KG1 (cell line): ENCODE results near the gene CALHM5.

Experiments
- DNase-seq: peaks from one replicate; lab custom pipeline; 2025; lab: John Stamatoyannopoulos, UW

CALHM5 gene

GRCh38 chr6:116550796-116551195 is 39.4 kb downstream of the CALHM5 start:
- no peak for DNase-seq

DNA sequence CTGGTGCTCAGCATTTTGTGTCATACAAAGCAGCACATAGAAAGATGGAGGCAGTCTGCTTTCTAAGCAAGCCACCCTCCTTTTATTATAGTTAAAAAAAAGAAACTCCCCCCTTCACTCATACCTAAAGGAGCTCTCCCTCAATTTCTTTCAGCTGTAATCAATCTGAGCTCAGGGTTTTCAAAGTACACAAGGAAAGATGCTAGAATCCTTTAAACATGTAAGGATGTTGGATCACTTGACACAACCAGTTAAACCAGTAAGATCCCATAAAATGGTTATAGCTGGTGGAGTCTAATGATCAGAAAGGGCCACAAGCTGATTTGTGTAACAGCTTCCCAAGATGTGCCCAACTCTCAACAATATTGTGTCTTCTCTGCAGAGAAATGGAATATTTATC is 42.0 kb downstream of the CALHM5 start, which contains the start of gene CALHM4:
CALHM4 (plus strand) TSS at position 301 of the 400 bp plus-strand sequence; CDS start at position 344, 43 bp downstream.
- no peak for DNase-seq

- no peak for DNase-seq
These were observed 44.6 kb downstream of the CALHM5 start for GRCh38 chr6:116556065-116556464.

DNA sequence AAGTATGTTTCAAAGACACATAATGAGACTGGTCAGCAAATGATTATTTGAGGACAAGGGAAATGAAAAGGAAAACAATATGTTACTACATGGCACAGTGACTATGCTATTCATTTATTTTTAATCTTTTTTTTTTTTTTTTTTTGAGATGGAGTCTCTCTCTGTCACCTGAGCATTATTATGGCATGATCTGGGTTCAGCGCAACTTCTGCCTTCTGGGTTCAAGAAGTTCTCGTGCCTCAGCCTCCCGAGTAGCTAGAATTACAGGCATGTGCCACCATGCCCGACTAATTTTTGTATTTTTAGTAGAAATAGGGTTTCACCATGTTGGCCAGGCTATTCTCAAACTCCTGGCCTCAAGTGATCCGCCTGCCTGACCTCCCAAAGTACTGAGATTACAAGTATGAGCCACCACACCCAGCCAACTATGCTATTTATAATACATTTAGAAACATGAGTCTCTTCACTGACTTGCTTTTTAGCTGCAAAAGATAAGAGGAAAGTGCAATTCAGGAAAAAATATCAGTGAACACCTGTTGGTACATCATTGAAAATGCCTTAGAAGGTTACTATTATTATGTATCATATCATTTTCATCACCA is 45.5 kb downstream of the CALHM5 start:
- no peak for DNase-seq

DNA sequence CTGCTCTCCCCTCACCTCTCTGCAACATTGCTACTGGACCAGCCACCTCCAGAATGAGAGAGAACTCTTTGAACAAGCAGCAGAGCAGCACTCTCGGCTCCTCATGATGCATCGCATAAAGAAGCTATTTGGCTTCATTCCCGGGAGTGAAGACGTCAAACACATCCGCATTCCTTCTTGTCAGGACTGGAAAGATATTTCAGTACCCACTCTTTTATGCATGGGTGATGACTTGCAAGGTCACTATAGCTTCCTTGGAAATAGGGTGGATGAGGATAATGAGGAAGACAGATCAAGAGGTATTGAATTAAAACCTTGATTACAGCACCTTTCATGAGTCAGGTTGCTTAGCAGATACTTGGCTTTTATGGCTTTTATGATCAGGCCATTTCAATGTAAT is 46.5 kb downstream of the CALHM5 start:
- DNase-seq, result no peak

DNA sequence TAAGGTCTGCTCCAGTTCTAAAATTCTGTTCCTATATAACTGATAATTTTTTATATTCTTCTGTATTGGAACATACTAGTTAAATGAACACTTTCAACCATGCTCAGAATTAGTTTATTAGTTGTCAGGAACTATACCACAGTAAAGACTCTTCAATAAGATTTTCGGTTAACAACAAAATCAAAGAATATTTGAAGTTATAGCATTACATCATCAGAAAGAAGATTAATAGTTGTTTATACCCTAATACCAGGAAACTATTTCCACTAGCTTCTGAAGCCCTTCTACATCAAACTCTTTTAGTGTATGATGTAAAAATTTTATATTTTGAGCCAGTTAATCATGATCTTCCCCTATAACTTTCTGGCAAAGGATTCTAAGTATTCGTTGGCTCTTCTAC is 48.7 kb downstream of the CALHM5 start:
- no peak for DNase-seq

- DNase-seq, result peak; percentile 76
These were observed 50.1 kb downstream of the CALHM5 start for GRCh38 chr6:116561377-116562018.

- DNase-seq, result no peak
These were observed 50.6 kb downstream of the CALHM5 start for GRCh38 chr6:116562019-116562403.

- DNase-seq, result no peak
These were observed 51.2 kb downstream of the CALHM5 start for GRCh38 chr6:116562614-116563013.

GRCh38 chr6:116563830-116564229 is 52.4 kb downstream of the CALHM5 start:
- no peak for DNase-seq

DNA sequence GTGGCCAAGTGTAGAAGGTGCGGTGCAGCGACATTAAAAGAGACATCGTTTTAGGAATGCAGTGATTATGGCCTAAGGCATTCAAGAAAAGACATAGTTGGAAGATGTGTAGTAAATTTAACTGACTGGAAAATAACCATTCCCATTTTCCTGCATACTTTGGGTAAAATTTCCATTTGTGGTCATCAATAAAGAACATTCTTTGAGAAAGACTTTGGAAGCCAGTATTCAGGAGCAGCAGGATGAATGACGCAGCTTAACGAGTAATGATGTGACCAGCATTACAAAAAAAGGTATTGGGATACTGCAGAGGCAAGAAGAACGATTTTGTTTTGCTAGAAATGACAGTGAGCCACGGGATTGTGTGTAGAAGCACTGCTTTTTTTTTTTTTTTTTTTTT is 52.9 kb downstream of the CALHM5 start:
- DNase-seq, result no peak

- no peak for DNase-seq
These were observed 53.8 kb downstream of the CALHM5 start for GRCh38 chr6:116564921-116565872.

DNA sequence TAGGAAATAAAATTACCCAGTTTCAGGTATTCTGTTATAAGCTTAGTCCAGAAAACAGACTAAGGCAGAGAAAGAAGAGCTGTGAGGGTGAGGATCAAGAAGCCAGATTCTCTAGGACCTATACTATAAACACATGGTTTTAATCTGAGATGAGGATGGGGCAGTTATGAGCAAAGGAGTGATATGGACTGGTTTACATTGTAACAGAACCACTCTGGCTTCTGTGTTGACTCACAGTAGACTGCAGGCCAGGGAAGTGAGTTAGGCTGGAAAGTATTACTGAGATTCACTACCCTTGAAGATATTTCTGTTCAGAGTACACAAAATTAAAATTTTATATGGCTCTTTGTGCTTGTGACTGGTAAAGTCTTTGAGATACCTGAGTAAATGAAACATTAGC is 56.7 kb downstream of the CALHM5 start:
- no peak for DNase-seq

- no peak for DNase-seq
These were observed 57.6 kb downstream of the CALHM5 start for GRCh38 chr6:116568821-116569755.

- peak; percentile 94 for DNase-seq
These were observed 59.6 kb downstream of the CALHM5 start, which contains the start of gene RWDD1 for GRCh38 chr6:116570856-116571682. TSS of gene RWDD1 (plus strand) at chr6:116571504. CDS start at chr6:116571583, 79 bp downstream.

GRCh38 chr6:116571683-116572000 is 60.2 kb downstream of the CALHM5 start:
- no peak for DNase-seq

DNA sequence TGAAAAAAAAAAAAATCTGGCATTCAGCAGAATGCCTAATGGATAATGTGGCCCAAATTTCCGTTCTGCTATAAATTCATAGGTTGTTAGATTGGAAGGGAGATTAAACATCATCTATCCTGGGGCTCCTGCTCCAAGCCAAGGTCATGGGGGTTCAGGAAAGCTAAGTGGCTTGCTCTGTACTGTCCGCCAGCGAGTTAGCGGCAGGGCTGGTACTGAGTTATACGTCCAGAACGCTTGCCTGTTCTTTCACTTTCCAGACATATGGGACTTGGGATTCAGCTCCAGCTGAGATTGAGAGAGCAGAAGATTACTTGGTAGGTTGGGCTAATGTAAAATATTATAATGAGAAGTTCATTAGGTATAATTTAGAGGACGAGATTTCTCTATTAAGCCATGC is 60.7 kb downstream of the CALHM5 start:
- DNase-seq, result no peak
